Measurements from ENCODE around the gene LTBP4.

Gene LTBP4

GRCh38 chr19:40626918-40627317 is 25.7 kb downstream of the LTBP4 start:
- H3K36me3 ChIP-seq (ENCODE audit: insufficient read depth, low read length) = peaks cover 8% of the 10 kb centered on the region
- no peak overlapping the region for H3K4me3 ChIP-seq (ENCODE audit: low read depth in 1 of 2, low read length in 2 of 2)
- H3K27ac ChIP-seq (ENCODE audit: low read depth, low read length) = no peak overlapping the region

DNA sequence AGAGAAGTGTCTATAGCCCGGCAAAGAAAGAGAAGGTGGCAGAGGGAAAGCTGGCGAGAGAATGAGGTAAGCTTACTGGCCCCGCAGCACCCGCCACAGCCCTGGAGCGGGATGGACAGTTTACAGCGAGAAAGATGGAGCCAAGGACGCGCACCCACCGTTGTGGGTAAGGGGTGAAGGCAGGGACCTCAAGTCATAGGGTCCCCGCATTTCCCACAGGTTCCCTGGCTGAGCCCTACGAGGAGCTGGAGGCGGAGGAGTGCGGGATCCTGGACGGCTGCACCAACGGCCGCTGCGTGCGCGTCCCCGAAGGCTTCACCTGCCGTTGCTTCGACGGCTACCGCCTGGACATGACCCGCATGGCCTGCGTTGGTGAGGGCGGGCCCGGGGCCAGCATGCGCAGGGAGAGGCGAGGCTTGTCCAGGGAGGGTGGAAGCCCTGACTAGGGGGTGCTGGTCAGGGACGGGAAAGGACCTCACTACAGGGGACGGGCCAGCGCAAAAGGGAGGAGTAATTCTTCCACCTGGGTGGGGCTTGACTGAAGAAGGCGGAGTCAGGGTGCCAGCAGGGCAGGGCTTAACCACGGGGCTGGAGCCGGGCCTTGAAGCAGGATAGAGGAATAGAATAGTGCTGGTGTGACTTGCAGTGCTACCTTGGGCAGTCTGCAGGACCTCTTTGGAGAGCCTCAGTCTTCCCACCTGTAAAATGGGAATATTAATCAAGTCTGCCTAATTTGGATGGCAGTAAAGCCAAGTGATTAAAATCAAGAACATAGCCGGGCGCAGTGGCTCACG is 26.5 kb downstream of the LTBP4 start:
- Histone ChIP-seq H3K36me3 (ENCODE audit: insufficient read depth, low read length) (peaks cover 8% of the 10 kb centered on the region), H3K4me1 (ENCODE audit: insufficient read depth, low read length) (no peaks in the 10 kb centered on the region), H3K27ac (ENCODE audit: low read depth, low read length) (no peak overlapping the region), H3K4me3 (ENCODE audit: low read depth in 1 of 2, low read length in 2 of 2) (no peak overlapping the region), H3K9ac (ENCODE audit: low read length) (no peak overlapping the region), H3K27me3 (ENCODE audit: control insufficient read depth in 1 of 2, insufficient read depth in 2 of 2, low read length in 2 of 2) (no peaks in the 10 kb centered on the region), H3K9me3 (ENCODE audit: low read length) (no peaks in the 10 kb centered on the region)

More at GRCh38 chr19:40626918-40627317, 25.7 kb downstream of the LTBP4 start:
- no peaks in the 10 kb centered on the region for H3K9me3 ChIP-seq (ENCODE audit: low read length)
- H3K27me3 ChIP-seq (ENCODE audit: control insufficient read depth in 1 of 2, insufficient read depth in 2 of 2, low read length in 2 of 2) = no peaks in the 10 kb centered on the region
- H3K9ac ChIP-seq (ENCODE audit: low read length) = no peak overlapping the region
- H3K4me1 ChIP-seq (ENCODE audit: insufficient read depth, low read length) = no peaks in the 10 kb centered on the region

DNA sequence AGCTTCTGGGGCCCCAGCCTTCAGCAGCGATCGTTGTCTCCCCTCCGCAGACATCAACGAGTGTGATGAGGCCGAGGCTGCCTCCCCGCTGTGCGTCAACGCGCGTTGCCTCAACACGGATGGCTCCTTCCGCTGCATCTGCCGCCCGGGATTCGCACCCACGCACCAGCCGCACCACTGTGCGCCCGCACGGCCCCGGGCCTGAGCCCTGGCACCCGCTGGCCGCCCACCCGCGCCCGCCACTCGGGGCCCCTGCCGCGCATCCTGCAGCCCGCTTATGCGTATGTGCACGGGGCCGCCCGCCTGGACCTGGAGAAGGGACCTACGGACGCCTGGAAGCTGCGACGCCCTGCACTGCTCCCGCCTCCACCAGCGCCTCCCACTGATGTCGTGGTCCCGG is 28.2 kb downstream of the LTBP4 start:
- Histone ChIP-seq H3K36me3 (ENCODE audit: insufficient read depth, low read length) (peaks cover 8% of the 10 kb centered on the region), H3K9ac (ENCODE audit: low read length) (no peak overlapping the region), H3K27me3 (ENCODE audit: control insufficient read depth in 1 of 2, insufficient read depth in 2 of 2, low read length in 2 of 2) (no peaks in the 10 kb centered on the region)

GRCh38 chr19:40630571-40631160 is 29.5 kb downstream of the LTBP4 start:
- no peaks in the 10 kb centered on the region for H3K27me3 ChIP-seq (ENCODE audit: control insufficient read depth in 1 of 2, insufficient read depth in 2 of 2, low read length in 2 of 2)
- peaks cover 6% of the 10 kb centered on the region for H3K4me1 ChIP-seq (ENCODE audit: insufficient read depth, low read length)
- peaks cover 4% of the 10 kb centered on the region for H3K36me3 ChIP-seq (ENCODE audit: insufficient read depth, low read length)
- H3K4me3 ChIP-seq (ENCODE audit: low read depth in 1 of 2, low read length in 2 of 2) = no peak overlapping the region
- no peak overlapping the region for H3K27ac ChIP-seq (ENCODE audit: low read depth, low read length)
- H3K9ac ChIP-seq (ENCODE audit: low read length) = no peak overlapping the region
- H3K9me3 ChIP-seq (ENCODE audit: low read length) = no peaks in the 10 kb centered on the region

More for the DNA sequence above, 28.2 kb downstream of the LTBP4 start:
- no peak overlapping the region for H3K4me3 ChIP-seq (ENCODE audit: low read depth in 1 of 2, low read length in 2 of 2)
- H3K9me3 ChIP-seq (ENCODE audit: low read length) = no peaks in the 10 kb centered on the region
- no peak overlapping the region for H3K27ac ChIP-seq (ENCODE audit: low read depth, low read length)
- H3K4me1 ChIP-seq (ENCODE audit: insufficient read depth, low read length) = peaks cover 6% of the 10 kb centered on the region

DNA sequence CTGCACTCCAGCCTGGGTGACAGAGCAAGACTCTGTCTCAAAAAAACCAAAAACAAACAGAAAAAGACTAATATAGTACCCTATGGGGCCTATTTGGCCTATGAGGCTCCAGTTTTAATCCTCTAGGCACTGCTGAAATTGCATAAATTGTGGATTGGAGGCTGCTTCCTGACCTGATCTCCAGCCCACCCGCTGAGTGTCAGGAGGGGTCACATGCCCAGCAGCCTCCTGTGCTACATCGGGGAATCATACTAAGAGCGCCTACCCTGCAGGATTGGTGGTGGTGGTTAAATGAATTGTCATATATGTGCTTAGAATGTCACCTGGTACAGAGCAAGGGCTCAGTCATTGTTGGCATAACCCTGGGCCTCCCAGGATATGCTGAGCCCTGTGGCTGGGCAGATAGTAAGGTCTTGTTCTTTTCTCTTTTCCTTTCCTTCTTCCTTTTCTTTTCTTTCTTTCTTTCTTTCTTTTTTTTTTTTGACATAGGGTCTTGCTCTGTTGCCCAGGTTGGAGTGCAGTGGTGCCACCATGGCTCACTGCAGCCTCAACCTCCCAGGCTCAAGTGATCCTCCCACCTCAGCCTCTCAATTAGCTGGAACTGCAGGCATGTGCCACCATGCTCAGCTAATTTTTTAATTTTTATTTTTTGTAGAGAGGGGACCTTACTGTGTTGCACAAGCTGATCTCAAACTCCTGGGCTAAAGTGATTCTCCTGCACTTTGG is 31.3 kb downstream of the LTBP4 start:
- no peaks in the 10 kb centered on the region for H3K27me3 ChIP-seq (ENCODE audit: control insufficient read depth in 1 of 2, insufficient read depth in 2 of 2, low read length in 2 of 2)
- H3K36me3 ChIP-seq (ENCODE audit: insufficient read depth, low read length) = no peaks in the 10 kb centered on the region
- H3K9me3 ChIP-seq (ENCODE audit: low read length) = no peaks in the 10 kb centered on the region
- H3K4me1 ChIP-seq (ENCODE audit: insufficient read depth, low read length) = peaks cover 6% of the 10 kb centered on the region
- H3K4me3 ChIP-seq (ENCODE audit: low read depth in 1 of 2, low read length in 2 of 2) = no peak overlapping the region
- no peak overlapping the region for H3K9ac ChIP-seq (ENCODE audit: low read length)
- no peak overlapping the region for H3K27ac ChIP-seq (ENCODE audit: low read depth, low read length)

DNA sequence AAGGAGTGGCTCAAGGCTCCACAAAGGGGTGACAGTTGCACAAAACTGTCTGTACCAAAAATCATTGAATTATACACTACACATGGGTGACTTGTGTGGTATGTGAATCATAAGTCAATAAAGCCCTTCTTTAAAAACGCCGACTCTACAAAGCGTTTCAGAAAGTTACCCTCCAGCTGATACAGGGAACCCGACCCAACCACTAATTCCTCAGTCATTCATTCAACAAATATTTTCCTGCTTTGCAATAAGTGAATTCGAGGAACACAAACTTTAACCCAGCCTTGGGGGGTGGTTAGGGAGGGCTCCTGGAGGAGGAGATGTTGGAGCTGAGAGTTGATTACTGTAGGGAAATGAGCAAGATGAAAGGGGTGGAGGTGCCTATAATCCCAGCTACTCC is 32.0 kb downstream of the LTBP4 start:
- H3K36me3 ChIP-seq (ENCODE audit: insufficient read depth, low read length) = no peaks in the 10 kb centered on the region
- no peak overlapping the region for H3K9ac ChIP-seq (ENCODE audit: low read length)
- H3K4me1 ChIP-seq (ENCODE audit: insufficient read depth, low read length) = peaks cover 6% of the 10 kb centered on the region
- no peaks in the 10 kb centered on the region for H3K9me3 ChIP-seq (ENCODE audit: low read length)
- no peak overlapping the region for H3K4me3 ChIP-seq (ENCODE audit: low read depth in 1 of 2, low read length in 2 of 2)
- H3K27me3 ChIP-seq (ENCODE audit: control insufficient read depth in 1 of 2, insufficient read depth in 2 of 2, low read length in 2 of 2) = no peaks in the 10 kb centered on the region
- H3K27ac ChIP-seq (ENCODE audit: low read depth, low read length) = no peak overlapping the region

DNA sequence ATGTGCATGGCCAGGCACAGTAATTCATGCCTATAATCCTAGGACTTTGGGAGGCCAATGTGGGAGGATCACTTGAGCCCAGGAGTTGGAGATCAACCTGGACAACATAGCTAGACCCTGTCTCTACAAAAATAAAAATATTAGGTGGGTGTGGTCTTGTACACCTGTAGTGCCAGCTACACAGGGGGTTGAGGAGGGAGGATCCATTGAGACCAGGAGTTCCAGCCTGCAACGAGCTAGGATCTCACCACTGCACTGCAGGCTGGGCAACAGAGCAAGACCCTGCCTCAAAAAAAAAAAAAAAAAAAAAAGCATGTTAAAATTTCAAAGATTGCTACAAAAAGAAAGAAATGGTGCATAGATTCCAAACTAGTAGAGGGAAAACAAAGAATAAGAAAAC is 37.2 kb downstream of the LTBP4 start:
- H3K4me3 ChIP-seq (ENCODE audit: low read depth in 1 of 2, low read length in 2 of 2) = no peak overlapping the region
- no peaks in the 10 kb centered on the region for H3K27me3 ChIP-seq (ENCODE audit: control insufficient read depth in 1 of 2, insufficient read depth in 2 of 2, low read length in 2 of 2)
- H3K9me3 ChIP-seq (ENCODE audit: low read length) = no peaks in the 10 kb centered on the region
- no peak overlapping the region for H3K27ac ChIP-seq (ENCODE audit: low read depth, low read length)
- no peak overlapping the region for H3K9ac ChIP-seq (ENCODE audit: low read length)
- H3K36me3 ChIP-seq (ENCODE audit: insufficient read depth, low read length) = no peaks in the 10 kb centered on the region
- H3K4me1 ChIP-seq (ENCODE audit: insufficient read depth, low read length) = peaks cover 17% of the 10 kb centered on the region

DNA sequence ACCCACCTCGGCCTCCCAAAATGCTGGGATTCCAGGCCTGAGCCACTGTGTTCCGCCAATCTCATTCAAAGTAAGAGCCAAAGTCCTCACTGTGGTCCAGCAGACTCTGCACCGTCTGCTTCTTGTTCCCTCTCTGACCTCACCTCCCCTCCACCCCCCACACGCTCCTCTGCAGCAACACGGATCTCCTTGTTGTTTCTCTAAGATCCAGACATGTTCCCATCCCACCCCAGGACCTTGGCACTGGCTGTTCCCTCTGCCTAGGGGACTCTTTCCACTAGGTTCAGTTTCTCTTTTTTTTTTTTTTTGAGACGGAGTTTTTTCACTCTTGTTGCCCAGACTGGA is 38.4 kb downstream of the LTBP4 start:
- Histone ChIP-seq H3K36me3 (ENCODE audit: insufficient read depth, low read length) (no peaks in the 10 kb centered on the region), H3K27ac (ENCODE audit: low read depth, low read length) (no peak overlapping the region), H3K9ac (ENCODE audit: low read length) (no peak overlapping the region), H3K4me3 (ENCODE audit: low read depth in 1 of 2, low read length in 2 of 2) (no peak overlapping the region), H3K9me3 (ENCODE audit: low read length) (no peaks in the 10 kb centered on the region), H3K4me1 (ENCODE audit: insufficient read depth, low read length) (peaks cover 11% of the 10 kb centered on the region), H3K27me3 (ENCODE audit: control insufficient read depth in 1 of 2, insufficient read depth in 2 of 2, low read length in 2 of 2) (no peaks in the 10 kb centered on the region)

- Histone ChIP-seq H3K27me3 (ENCODE audit: control insufficient read depth in 1 of 2, insufficient read depth in 2 of 2, low read length in 2 of 2) (no peaks in the 10 kb centered on the region), H3K27ac (ENCODE audit: low read depth, low read length) (no peak overlapping the region), H3K9me3 (ENCODE audit: low read length) (no peaks in the 10 kb centered on the region), H3K4me1 (ENCODE audit: insufficient read depth, low read length) (peaks cover 23% of the 10 kb centered on the region), H3K9ac (ENCODE audit: low read length) (no peak overlapping the region), H3K4me3 (ENCODE audit: low read depth in 1 of 2, low read length in 2 of 2) (no peak overlapping the region), H3K36me3 (ENCODE audit: insufficient read depth, low read length) (no peaks in the 10 kb centered on the region)
Observed at GRCh38 chr19:40640744-40641143, 39.6 kb downstream of the LTBP4 start.

GRCh38 chr19:40641281-40641680 is 40.1 kb downstream of the LTBP4 start:
- no peaks in the 10 kb centered on the region for H3K27me3 ChIP-seq (ENCODE audit: control insufficient read depth in 1 of 2, insufficient read depth in 2 of 2, low read length in 2 of 2)
- H3K9me3 ChIP-seq (ENCODE audit: low read length) = no peaks in the 10 kb centered on the region
- no peak overlapping the region for H3K27ac ChIP-seq (ENCODE audit: low read depth, low read length)
- H3K9ac ChIP-seq (ENCODE audit: low read length) = no peak overlapping the region
- H3K4me3 ChIP-seq (ENCODE audit: low read depth in 1 of 2, low read length in 2 of 2) = no peak overlapping the region
- peaks cover 27% of the 10 kb centered on the region for H3K4me1 ChIP-seq (ENCODE audit: insufficient read depth, low read length)
- H3K36me3 ChIP-seq (ENCODE audit: insufficient read depth, low read length) = no peaks in the 10 kb centered on the region

DNA sequence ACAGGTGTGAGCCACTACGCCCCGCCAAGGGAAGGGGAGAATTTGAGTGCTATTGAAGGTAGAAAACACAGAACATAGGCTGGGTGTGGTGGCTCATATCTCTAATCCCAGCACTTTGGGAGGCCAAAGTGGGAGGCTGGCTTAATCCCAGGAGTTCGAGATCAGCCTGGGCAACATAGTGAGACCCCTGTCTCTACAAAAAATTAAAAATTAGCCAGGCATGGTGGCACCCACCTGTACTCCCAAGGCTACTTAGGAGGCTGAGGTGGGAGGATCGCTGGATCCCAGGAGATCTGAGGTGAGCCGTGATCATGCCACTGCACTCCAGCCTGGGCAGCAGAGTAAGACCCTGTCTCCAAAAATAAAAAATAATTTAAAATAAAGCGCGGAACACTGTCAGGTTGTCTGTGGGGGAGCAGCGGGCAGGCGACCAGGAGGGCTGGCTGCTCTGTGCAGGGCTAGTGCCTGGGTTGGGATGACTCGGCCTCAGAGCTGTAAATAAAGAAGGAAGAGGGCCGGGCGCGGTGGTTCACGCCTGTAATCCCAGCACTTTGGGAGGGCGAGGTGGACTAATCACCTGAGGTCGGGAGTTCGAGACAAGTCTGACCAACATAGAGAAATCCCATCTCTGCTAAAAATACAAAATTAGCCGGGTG is 41.0 kb downstream of the LTBP4 start:
- no peak overlapping the region for H3K9ac ChIP-seq (ENCODE audit: low read length)
- no peaks in the 10 kb centered on the region for H3K9me3 ChIP-seq (ENCODE audit: low read length)
- H3K27me3 ChIP-seq (ENCODE audit: control insufficient read depth in 1 of 2, insufficient read depth in 2 of 2, low read length in 2 of 2) = no peaks in the 10 kb centered on the region
- H3K27ac ChIP-seq (ENCODE audit: low read depth, low read length) = no peak overlapping the region
- no peak overlapping the region for H3K4me3 ChIP-seq (ENCODE audit: low read depth in 1 of 2, low read length in 2 of 2)
- no peaks in the 10 kb centered on the region for H3K36me3 ChIP-seq (ENCODE audit: insufficient read depth, low read length)
- peaks cover 33% of the 10 kb centered on the region for H3K4me1 ChIP-seq (ENCODE audit: insufficient read depth, low read length)

All from muscle layer of colon (tissue), 2 donors.